Memory B cell (primary cell): Measurements from ENCODE around the gene ARHGAP30.

Experiments used
- ATAC-seq: fragments of 150-1000 bp; cut with Tn5 transposase; 2 replicates; pipeline ENCODE4 v1.10.0; 2021; ENCODE audit warnings: low read depth, mild to moderate bottlenecking, moderate library complexity
- DNase-seq, 2 donors: peaks; one replicate each; pipeline ENCODE4 v3.0.0; 2022; ENCODE audit warnings: low spot score in 2 of 2
- H3K27ac Mint-ChIP-seq: one replicate; pipeline ENCODE4 v1.8.0; 2022; ENCODE audit warnings: mild to moderate bottlenecking, moderate library complexity, mixed read lengths
- H3K27me3 Mint-ChIP-seq: one replicate; pipeline ENCODE4 v1.8.0; 2022; ENCODE audit warnings: mixed read lengths
- H3K36me3 Mint-ChIP-seq: one replicate; pipeline ENCODE4 v1.8.0; 2022; ENCODE audit warnings: mild to moderate bottlenecking, mixed read lengths
- H3K4me1 Mint-ChIP-seq: one replicate; pipeline ENCODE4 v1.8.0; 2022; ENCODE audit warnings: mixed read lengths
- H3K4me3 Mint-ChIP-seq: one replicate; pipeline ENCODE4 v1.8.0; 2022; ENCODE audit warnings: mild to moderate bottlenecking, moderate library complexity, mixed read lengths
- H3K9me3 Mint-ChIP-seq: one replicate; pipeline ENCODE4 v1.8.0; 2022; ENCODE audit warnings: mixed read lengths

Gene ARHGAP30

DNA sequence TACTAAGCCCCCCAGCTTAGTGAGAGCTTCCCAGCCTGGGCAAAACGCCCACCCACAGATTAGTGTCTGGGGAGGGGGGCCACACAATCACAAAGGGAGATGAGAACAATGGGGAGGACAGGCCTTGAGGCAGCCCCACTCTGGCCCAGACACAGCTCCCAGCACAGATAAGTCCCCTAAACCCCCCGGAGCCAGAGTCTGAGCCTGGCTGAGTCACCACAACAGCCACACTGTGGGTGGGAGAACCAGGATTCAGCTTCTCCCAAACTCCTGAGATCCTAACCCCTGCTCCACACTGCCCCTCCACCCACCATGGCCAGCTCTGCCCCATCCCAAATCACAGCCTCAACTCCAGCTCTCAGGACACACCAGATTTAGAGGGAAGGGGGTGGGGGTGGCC is 15.5 kb upstream of the ARHGAP30 start:
- H3K4me3 Mint-ChIP-seq = no peak overlapping the region
- ATAC-seq (no peak), DNase-seq (no peak)
- peaks cover 3% of the 10 kb centered on the region for H3K27me3 Mint-ChIP-seq
- no peaks in the 10 kb centered on the region for H3K36me3 Mint-ChIP-seq
- no peaks in the 10 kb centered on the region for H3K9me3 Mint-ChIP-seq
- no peaks in the 10 kb centered on the region for H3K4me1 Mint-ChIP-seq
- no peak overlapping the region for H3K27ac Mint-ChIP-seq

DNA sequence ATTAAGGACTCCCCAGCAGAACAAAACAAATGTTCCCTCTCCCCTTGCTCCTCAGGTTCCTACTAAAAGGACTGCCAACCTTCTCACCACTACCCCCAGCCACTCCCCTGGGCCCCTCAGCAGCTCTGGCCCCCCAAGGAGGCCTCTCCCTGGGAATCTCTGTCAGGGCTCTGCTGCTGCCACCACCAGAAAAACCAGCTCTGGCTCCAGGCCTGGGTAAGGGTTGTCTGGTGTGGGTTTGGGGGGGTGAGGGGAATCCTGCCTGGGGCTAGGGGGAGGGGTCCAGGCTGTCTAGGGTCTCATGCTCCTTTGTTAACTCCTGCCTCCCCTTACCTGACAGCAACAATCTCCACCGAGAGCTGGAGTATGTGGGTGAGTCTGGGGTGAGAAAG is 14.9 kb upstream of the ARHGAP30 start:
- no peaks in the 10 kb centered on the region for H3K9me3 Mint-ChIP-seq
- no peak for DNase-seq
- H3K36me3 Mint-ChIP-seq = no peaks in the 10 kb centered on the region
- no peak for ATAC-seq
- no peak overlapping the region for H3K27ac Mint-ChIP-seq
- peaks cover 3% of the 10 kb centered on the region for H3K27me3 Mint-ChIP-seq
- H3K4me3 Mint-ChIP-seq = no peak overlapping the region
- H3K4me1 Mint-ChIP-seq = no peaks in the 10 kb centered on the region

DNA sequence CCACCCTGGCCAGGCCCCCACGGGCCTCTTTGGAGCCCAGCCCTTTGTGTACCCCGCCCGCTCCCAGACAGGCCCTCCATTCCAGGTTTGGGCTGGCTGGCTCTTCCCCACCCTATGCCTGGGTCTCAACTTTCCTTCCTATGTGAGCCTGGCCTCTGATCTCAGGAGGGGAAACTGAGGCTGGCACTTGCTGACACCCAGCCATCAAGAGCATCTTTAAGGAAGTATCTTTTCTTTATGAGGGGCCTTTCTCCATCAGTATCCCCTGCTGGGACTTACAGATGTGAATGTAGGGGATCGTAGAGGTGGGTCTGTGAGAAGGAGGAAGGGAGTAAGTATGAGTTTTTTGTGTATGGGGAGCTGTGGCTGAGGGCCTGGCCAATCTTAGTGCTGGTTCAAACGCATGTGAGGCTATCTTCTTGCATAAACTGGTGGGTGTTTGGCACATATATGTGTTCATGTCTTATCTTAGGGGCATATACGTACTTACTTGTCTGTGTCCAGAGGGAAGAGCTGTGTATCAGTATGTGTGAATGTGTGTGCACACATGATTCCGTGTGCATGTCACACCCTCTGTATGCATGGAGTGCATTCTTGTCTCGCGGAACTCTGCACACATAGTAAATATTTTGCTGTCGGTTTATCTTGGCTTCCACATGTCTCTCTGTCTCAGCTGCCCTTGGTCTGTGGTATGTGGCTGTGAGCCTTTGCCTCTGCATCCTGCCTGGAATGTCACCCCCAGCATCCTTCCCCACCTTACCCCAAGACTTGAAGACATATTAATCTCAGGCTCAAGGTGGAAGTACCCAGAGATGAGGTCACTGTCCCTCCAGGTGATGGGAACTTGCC is 14.3 kb upstream of the ARHGAP30 start:
- no peaks in the 10 kb centered on the region for H3K4me1 Mint-ChIP-seq
- no peak overlapping the region for H3K4me3 Mint-ChIP-seq
- peaks cover 3% of the 10 kb centered on the region for H3K27me3 Mint-ChIP-seq
- no peak overlapping the region for H3K27ac Mint-ChIP-seq
- ATAC-seq (no peak), DNase-seq (no peak)
- H3K9me3 Mint-ChIP-seq = no peaks in the 10 kb centered on the region
- H3K36me3 Mint-ChIP-seq = no peaks in the 10 kb centered on the region

DNA sequence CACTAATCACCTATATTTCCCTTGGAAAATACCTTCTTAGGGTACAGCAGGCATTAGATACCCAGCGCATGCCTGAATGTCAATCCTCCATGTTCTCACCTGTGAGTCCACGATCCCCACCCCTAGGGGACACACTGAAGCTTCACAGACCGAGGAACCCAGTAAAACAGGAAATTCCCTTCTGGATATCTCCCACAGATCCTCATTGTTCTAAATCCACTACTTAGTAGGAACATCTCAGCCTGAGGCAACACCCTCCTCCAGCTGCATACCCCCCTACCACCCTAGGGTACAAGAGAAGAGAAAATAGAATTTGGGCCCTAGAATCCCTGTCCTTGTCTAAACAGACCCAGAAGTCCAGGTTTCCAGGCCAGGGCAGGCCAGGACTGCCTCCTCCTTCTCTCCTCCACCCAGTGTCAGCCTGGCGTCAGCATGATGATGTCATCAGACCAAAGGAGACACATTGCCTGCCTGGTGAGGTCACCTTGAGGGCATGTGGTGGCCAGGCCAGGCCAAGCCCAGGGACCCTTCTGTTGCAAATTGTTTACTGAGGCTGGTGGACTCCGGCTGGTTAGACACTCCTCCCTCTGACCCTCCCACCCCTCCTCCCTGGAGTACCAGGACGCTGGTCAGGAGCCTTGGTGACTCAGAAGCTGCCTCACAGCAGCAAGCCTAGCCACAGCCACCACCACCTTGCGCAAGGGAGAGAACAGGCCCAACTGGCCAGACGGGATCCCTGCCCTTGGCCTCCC is 13.5 kb upstream of the ARHGAP30 start:
- Mint-ChIP-seq H3K9me3 (no peaks in the 10 kb centered on the region), H3K27ac (no peak overlapping the region), H3K4me1 (no peaks in the 10 kb centered on the region), H3K36me3 (no peaks in the 10 kb centered on the region), H3K4me3 (no peak overlapping the region), H3K27me3 (peaks cover 3% of the 10 kb centered on the region)
- DNase-seq (no peak), ATAC-seq (no peak)

DNA sequence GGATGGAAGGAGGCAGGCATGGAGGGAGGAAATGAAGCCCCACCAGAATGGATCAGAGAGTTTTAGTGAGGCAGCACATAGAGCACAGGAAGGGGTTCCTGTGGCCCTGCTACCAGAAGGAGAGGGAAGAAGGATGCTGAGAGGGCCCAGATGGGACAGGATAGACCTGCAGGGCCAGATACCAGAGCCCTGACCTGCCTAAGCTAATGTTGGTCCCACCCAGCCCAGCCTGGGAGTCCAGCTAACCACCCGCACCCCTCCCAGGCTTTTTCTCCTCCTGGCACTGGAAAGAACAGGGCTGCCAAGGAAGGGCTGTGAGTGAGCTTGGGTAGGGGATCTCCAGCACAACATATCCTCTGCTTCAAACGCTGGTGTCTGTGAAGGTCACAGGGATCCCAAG is 12.8 kb upstream of the ARHGAP30 start:
- H3K27me3 Mint-ChIP-seq = peaks cover 3% of the 10 kb centered on the region
- DNase-seq (no peak), ATAC-seq (no peak)
- no peaks in the 10 kb centered on the region for H3K9me3 Mint-ChIP-seq
- H3K36me3 Mint-ChIP-seq = no peaks in the 10 kb centered on the region
- no peak overlapping the region for H3K4me3 Mint-ChIP-seq
- no peaks in the 10 kb centered on the region for H3K4me1 Mint-ChIP-seq
- H3K27ac Mint-ChIP-seq = no peak overlapping the region

DNA sequence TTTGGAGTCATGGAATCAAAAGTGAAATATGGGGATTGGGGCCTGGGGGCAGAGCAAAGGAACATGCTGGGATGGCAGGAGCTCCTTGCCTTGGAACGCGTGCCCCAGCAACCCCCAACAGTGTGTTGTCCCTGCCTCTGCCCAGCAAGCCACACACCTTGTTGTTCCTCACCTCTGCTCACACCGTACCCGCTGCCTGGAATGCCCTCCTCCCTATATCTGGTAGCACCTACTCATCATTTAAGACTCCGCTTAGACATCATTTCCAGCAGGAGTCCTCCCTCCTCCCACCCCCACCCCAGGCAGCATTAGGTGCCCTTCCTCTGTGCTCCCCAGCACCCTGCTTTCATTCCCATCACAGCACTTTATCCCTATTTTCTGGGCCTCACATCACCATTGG is 11.8 kb upstream of the ARHGAP30 start:
- Mint-ChIP-seq H3K36me3 (no peaks in the 10 kb centered on the region), H3K27me3 (peaks cover 3% of the 10 kb centered on the region), H3K4me1 (no peaks in the 10 kb centered on the region), H3K4me3 (no peak overlapping the region), H3K9me3 (no peaks in the 10 kb centered on the region), H3K27ac (peak overlapping the region; percentile 29)
- no peak for DNase-seq
- ATAC-seq = no peak

DNA sequence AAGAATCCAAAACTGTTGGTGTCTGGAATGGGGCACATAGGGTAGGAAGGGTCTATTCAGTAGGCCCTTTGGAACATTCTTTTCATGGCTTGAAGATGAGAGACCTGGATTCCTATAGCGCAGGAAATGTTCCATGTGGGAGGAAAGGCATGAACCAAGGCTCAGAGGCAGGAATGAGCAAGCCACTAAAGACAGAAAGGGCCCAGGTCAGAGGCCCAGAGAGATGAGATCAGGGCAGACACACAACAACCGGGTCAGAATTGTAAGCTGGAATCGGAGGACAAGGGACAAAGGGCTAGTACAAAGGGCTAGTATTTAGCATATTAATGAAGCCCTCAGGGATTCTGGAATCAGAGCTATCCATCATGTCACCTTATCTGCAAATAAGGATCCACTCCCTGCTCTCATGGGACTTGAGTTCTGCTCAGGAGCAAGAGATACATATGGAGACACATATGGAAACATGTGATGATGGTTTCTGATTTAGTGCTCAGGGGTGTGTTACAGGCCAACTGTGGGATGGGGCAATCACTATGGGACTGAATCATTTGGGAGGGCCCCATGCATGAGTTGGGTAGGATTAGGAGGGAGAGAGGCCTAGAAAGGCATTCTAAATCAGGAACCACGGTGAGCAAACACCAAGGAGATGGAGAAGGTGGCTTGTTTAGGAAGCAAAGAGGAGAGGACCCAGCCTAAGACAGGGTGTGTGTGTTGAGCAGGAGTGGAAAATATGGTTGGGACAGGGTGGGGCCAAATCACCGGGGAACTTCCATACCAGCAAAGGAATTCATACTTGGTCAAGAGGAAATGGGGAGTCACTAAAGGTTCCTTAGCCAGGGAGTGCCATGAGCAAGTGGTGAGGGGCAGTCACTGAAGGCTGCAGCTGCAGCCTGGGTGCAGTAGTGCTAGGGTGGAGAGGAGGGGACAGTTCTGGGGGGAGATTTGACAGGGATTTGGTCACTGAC is 11.0 kb upstream of the ARHGAP30 start:
- Mint-ChIP-seq H3K27ac (no peak overlapping the region), H3K9me3 (no peaks in the 10 kb centered on the region), H3K4me3 (no peak overlapping the region), H3K27me3 (peaks cover 3% of the 10 kb centered on the region), H3K36me3 (no peaks in the 10 kb centered on the region), H3K4me1 (no peaks in the 10 kb centered on the region)
- DNase-seq (no peak), ATAC-seq (no peak)

DNA sequence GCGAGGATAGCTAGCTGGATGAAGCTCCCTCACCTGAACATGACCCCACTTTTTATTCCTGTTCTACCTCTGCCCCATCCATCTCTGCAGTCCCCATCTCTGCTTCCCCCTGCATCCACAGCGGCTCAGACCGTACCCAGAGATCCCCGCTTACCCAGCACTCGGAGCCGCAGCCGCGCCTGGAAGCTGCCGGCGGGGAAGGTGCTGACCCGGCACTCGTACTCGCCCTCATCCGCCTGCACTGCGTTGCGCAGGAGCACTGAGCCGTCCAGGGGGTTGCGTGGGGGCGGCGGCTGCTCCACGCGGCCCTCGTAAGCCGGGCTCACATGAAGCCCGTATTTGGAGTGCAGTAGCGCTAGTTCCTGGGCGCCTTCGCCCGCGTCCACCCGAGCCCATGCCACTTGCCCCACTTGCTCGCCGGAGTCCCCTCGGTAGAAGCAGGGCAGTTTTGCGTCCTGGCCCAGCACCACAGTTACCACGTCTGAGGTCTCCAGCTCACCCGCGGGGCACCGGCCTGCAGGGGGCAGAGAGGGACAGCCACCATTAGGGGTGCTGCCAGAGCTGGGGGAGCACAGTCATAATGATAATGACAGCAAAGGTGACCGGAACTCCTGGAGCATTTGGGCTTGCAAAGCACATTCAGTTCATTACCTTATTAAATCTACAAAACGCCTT is 9.9 kb upstream of the ARHGAP30 start:
- no peak overlapping the region for H3K27ac Mint-ChIP-seq
- ATAC-seq (no peak), DNase-seq (no peak)
- H3K27me3 Mint-ChIP-seq = peaks cover 3% of the 10 kb centered on the region
- H3K4me3 Mint-ChIP-seq = no peak overlapping the region
- H3K4me1 Mint-ChIP-seq = no peaks in the 10 kb centered on the region
- H3K9me3 Mint-ChIP-seq = no peaks in the 10 kb centered on the region
- H3K36me3 Mint-ChIP-seq = no peaks in the 10 kb centered on the region

DNA sequence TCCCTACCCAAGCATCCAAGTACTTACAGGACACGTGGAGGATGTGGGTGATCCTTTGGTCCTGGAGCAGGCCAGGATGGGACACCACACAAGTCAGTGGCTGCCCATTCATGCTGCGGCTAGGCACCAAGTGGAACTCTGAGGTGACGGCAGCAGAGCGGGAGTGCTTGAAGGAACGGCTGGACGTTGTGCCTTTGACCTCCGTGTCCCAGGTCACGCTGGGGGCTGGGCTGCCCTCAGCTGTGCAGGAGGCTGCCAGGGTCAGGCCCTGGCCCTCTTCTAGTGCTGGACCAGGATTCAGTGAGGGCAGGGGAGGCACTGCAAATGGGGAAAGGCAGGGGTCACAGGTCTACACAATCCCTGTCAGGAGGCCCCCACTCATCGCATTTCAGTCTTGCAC is 7.7 kb upstream of the ARHGAP30 start:
- Mint-ChIP-seq H3K4me1 (no peaks in the 10 kb centered on the region), H3K27me3 (peaks cover 3% of the 10 kb centered on the region), H3K4me3 (no peak overlapping the region), H3K36me3 (no peaks in the 10 kb centered on the region), H3K27ac (no peak overlapping the region), H3K9me3 (no peaks in the 10 kb centered on the region)
- no peak for DNase-seq
- no peak for ATAC-seq

DNA sequence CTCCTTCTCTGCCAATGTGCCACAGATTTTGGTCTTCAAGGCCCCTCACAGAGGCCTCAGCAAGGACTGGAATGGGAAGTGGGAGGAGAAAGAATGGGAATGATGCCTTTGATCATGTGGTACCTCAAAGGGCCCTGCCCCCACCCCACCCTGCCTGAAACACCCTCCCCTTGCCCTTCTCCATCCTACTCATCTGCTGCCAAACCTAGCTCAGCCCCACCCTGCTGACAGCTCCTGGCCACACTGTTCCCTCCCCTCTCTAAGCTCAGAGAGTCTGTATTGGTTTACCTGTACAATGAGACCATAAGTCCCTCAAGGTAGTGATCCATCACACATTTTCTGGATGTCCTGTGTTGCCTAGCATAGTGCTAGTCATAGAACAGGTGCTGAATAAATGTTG is 6.7 kb upstream of the ARHGAP30 start:
- DNase-seq (no peak), ATAC-seq (no peak)
- no peaks in the 10 kb centered on the region for H3K36me3 Mint-ChIP-seq
- no peak overlapping the region for H3K27ac Mint-ChIP-seq
- peaks cover 3% of the 10 kb centered on the region for H3K27me3 Mint-ChIP-seq
- H3K9me3 Mint-ChIP-seq = no peaks in the 10 kb centered on the region
- no peak overlapping the region for H3K4me3 Mint-ChIP-seq
- H3K4me1 Mint-ChIP-seq = peaks cover 6% of the 10 kb centered on the region

DNA sequence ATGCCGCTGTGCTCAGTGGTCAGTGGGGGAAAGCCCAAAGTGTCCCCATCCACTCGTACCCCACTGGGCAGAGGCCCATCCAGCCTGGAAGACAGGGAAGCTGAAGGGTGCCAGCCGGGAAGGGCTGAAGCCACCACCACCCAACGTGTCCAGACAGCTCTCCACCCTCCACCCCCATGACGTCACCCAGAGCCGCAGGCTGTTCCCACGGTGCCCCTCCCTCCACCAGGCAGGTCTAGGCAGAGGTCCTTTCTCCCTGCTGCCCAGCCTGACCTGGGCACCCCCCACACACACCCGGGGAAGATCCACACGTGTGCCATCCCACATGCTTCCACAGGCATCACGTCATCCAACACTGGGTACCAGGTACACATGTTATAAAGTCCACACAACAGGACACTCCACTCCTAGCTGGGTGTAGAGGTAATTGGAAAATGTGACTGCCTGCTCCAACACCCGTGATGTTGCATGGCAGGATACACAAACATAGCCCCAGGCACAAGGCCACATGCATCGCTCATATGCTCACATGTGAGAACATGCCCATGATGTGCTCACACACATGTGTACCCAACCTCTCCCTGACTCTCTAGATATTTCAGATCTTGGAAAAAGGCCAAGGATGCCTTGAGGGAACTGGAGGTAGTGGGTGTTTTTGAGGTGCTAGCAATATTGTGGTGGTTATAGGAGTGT is 5.1 kb upstream of the ARHGAP30 start:
- Mint-ChIP-seq H3K36me3 (no peaks in the 10 kb centered on the region), H3K27ac (no peak overlapping the region), H3K4me1 (peaks cover 15% of the 10 kb centered on the region), H3K4me3 (no peak overlapping the region), H3K27me3 (no peaks in the 10 kb centered on the region), H3K9me3 (no peaks in the 10 kb centered on the region)
- no peak for DNase-seq
- no peak for ATAC-seq

DNA sequence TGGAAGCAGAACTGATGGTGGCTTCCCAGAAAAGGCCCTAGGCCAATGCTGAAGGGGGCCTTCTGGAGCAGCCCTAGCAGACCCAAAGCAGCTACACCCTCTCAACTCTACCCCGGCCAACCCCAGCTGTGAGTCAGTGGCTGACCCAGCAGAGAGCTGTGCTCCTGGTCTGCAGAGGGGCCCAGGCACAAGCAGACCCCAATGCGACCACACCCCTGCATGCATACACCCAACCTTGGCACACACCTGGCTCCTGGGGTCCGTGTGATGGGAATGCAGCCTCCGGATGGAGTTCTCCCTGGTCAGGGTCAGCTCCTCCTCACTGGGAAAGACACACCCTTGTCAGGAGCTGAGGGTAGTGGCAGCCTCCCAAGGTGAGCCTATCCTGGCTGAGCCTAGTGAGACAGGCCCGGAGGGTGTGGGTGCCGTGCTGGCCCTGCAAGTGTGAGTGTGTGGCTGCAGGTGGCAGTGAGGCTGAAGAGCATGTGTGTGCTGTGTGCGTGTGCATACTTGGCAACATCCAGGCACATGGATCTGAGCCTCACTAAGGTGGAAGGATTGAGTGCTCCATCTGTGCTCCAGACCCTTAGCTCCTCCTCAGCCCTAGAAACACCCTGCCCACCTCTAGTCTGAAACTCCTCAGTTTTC is 3.9 kb upstream of the ARHGAP30 start:
- Mint-ChIP-seq H3K27me3 (no peaks in the 10 kb centered on the region), H3K27ac (no peak overlapping the region), H3K4me1 (peaks cover 23% of the 10 kb centered on the region), H3K9me3 (no peaks in the 10 kb centered on the region), H3K36me3 (peaks cover 4% of the 10 kb centered on the region), H3K4me3 (no peak overlapping the region)
- DNase-seq (no peak), ATAC-seq (no peak)
